SK-N-SH treated with all-trans-retinoic acid at 6 μM for 48 hours (cell line): ENCODE measurements around the gene INHBA.

Experiments
- BACH2 ChIP-seq: fragments of 250-450 bp; sonication (Bioruptor Pico); IDR thresholded peaks from 2 replicates; pipeline ENCODE4 v1.9.0; 2021; ENCODE audit warnings: mild to moderate bottlenecking, borderline replicate concordance
- GLIS3 ChIP-seq: fragments of 250-450 bp; sonication (Bioruptor Pico); IDR thresholded peaks from 2 replicates; pipeline ENCODE4 v1.5.0; 2020; ENCODE audit warnings: mild to moderate bottlenecking, moderate library complexity
- ISL1 ChIP-seq: fragments of 250-450 bp; sonication (Bioruptor Pico); IDR thresholded peaks from 2 replicates; pipeline ENCODE4 v2.1.2; 2022; ENCODE audit warnings: mild to moderate bottlenecking, moderate library complexity
- OSR1 ChIP-seq: fragments of 250-450 bp; sonication (Bioruptor Pico); IDR thresholded peaks from 2 replicates; pipeline ENCODE4 v1.8.0; 2022; ENCODE audit warnings: moderate library complexity, mild to moderate bottlenecking, inconsistent platforms
- PPARA ChIP-seq: fragments of 250-450 bp; sonication (Bioruptor Pico); IDR thresholded peaks from 2 replicates; pipeline ENCODE4 v1.5.0; 2020; ENCODE audit warnings: mild to moderate bottlenecking, borderline replicate concordance
- ZNF70 ChIP-seq: fragments of 450-650 bp; formaldehyde crosslinking; IDR thresholded peaks from 2 replicates; pipeline ENCODE4 v1.5.0; 2020; ENCODE audit warnings: mild to moderate bottlenecking, moderate library complexity
- TF ChIP-seq, protein P1 (sequence below): fragments of 250-450 bp; sonication (Bioruptor Pico); IDR thresholded peaks from 2 replicates; pipeline ENCODE4 v1.8.0; 2020; ENCODE audit warnings: mild to moderate bottlenecking, moderate library complexity, borderline replicate concordance
- TF ChIP-seq, protein P2 (sequence below): fragments of 250-450 bp; sonication (Bioruptor Pico); IDR thresholded peaks from 2 replicates; pipeline ENCODE4 v1.5.1; 2020; ENCODE audit warnings: low read depth, mild to moderate bottlenecking, moderate library complexity

DNA sequence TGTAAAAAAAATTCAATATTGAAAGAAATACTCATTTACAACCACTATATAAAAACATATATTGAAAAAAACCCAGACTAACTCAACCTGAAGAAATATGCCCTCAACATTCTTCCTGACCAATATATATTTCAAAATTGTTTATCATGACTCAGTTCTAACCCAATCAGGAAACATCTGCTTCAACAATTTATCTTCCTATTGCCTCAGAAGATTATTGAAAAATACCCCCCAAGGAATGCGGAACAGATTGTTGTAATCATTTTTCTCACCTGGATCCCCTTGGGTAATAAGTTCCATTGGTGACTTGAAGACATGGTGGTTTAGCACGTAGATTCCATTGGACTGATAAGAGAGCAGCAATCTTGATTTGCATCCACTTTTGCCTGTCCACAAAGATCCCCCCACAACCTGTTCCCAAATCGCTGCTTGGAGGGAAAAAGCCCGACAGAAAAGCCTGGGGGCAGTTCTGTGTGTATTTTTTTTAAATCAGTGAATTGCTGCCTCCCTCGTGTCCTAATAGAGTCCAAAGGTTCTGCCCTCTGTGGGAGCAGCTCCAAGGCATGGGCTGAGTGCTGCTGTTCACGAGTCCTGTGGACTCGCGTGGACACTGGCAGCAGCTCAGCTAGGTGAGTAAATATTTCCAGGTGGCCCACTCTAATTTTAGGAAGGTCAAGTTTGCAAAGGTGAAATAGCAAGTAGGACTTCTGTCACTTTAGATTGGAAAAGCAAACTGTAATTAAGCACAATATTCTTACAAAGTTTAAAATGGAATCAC lies 5.9 kb upstream of the INHBA start:
- TF ChIP-seq, protein P1, sequence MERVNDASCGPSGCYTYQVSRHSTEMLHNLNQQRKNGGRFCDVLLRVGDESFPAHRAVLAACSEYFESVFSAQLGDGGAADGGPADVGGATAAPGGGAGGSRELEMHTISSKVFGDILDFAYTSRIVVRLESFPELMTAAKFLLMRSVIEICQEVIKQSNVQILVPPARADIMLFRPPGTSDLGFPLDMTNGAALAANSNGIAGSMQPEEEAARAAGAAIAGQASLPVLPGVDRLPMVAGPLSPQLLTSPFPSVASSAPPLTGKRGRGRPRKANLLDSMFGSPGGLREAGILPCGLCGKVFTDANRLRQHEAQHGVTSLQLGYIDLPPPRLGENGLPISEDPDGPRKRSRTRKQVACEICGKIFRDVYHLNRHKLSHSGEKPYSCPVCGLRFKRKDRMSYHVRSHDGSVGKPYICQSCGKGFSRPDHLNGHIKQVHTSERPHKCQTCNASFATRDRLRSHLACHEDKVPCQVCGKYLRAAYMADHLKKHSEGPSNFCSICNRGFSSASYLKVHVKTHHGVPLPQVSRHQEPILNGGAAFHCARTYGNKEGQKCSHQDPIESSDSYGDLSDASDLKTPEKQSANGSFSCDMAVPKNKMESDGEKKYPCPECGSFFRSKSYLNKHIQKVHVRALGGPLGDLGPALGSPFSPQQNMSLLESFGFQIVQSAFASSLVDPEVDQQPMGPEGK (CRISPR knock-in tag) = no peak
- TF ChIP-seq ZNF70 (no peak), PPARA (CRISPR knock-in tag) (no peak), GLIS3 (CRISPR knock-in tag) (no peak), BACH2 (CRISPR knock-in tag) (no peak), OSR1 (no peak), ISL1 (CRISPR knock-in tag) (no peak)
- TF ChIP-seq, protein P2, sequence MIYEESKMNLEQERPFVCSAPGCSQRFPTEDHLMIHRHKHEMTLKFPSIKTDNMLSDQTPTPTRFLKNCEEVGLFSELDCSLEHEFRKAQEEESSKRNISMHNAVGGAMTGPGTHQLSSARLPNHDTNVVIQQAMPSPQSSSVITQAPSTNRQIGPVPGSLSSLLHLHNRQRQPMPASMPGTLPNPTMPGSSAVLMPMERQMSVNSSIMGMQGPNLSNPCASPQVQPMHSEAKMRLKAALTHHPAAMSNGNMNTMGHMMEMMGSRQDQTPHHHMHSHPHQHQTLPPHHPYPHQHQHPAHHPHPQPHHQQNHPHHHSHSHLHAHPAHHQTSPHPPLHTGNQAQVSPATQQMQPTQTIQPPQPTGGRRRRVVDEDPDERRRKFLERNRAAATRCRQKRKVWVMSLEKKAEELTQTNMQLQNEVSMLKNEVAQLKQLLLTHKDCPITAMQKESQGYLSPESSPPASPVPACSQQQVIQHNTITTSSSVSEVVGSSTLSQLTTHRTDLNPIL (CRISPR knock-in tag) = no peak
